Measurements from ENCODE around the gene BCLAF1.

BCLAF1 gene

DNA sequence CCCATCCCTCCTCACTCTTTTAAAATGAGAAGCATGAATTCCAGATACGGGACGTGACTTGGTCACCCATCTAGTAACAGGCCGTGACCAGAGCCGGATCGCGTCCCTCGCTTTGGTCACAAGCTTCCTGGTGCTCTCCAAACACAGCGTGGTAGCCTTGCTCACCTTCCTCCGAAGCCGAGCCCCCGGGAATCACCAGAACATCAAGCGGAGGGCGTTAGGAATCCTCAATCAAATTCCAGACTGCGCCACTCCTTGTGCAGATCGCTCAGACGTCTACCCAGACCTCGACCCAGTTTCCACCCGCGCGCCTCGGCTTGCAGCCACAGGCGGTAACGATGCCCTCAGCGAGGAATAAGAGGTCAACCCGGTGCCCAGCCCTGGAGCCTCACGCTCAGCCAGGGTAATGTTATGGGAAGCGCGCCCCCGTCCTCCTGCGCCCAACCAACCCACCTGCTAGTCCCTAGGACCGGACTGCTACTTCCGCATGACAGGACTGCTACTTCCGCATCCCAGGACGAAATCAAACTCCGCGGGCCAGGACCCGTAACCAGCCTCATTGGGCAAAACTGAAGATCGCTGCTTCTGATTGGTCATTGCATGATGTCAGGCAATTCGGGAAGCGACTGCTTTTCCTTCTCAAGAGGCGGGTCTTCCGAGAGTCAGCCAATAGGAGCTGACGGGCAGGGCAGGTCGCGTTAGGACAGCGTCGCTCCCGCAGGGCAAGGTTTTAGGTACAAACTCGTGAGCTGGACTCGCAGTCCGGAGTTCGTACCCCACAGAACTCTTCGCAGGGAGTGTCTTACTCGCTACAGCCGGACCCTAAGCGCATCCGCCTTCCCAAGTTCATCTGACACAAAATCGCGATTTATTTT lies 39.6 kb downstream of the BCLAF1 start, which contains the start of gene MTFR2:
MTFR2 (minus strand) TSS at position 501 of the 875 bp plus-strand sequence. CDS start 1,212 bp downstream, outside the sequence.
- TF ChIP-seq NFIC (IDR thresholded peaks at IDR 0.05) (no peak), TEAD4 (IDR thresholded peaks at IDR 0.05) (peak; percentile 72), FOXM1 (IDR thresholded peaks at IDR 0.05; ENCODE audit: borderline replicate concordance, low read depth) (peak; percentile 90), TAF1 (IDR thresholded peaks at IDR 0.05; ENCODE audit: low read depth) (peak; percentile 61), RAD21 (IDR thresholded peaks at IDR 0.05; ENCODE audit: low read depth) (no peak), TCF12 (IDR thresholded peaks at IDR 0.05; ENCODE audit: low read depth) (0 out of 2 replicates have a peak, but pooled peaks have one; percentile 53), EGR1 (IDR thresholded peaks at IDR 0.05) (peak; percentile 18; the same call in 1 of the 2 replicates), EP300 (IDR thresholded peaks at IDR 0.05; ENCODE audit: borderline replicate concordance) (no peak), ZBTB7A (IDR thresholded peaks at IDR 0.05; ENCODE audit: low read depth) (0 out of 2 replicates have a peak, but pooled peaks have one; percentile 32), CREB1 (IDR thresholded peaks at IDR 0.05; ENCODE audit: low read depth) (peak; percentile 78)
- TF ChIP-seq, protein P1, sequence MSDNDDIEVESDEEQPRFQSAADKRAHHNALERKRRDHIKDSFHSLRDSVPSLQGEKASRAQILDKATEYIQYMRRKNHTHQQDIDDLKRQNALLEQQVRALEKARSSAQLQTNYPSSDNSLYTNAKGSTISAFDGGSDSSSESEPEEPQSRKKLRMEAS (IDR thresholded peaks at IDR 0.05) = peak; percentile 77; the same call in 1 of the 2 replicates
- TF ChIP-seq, protein P2, sequence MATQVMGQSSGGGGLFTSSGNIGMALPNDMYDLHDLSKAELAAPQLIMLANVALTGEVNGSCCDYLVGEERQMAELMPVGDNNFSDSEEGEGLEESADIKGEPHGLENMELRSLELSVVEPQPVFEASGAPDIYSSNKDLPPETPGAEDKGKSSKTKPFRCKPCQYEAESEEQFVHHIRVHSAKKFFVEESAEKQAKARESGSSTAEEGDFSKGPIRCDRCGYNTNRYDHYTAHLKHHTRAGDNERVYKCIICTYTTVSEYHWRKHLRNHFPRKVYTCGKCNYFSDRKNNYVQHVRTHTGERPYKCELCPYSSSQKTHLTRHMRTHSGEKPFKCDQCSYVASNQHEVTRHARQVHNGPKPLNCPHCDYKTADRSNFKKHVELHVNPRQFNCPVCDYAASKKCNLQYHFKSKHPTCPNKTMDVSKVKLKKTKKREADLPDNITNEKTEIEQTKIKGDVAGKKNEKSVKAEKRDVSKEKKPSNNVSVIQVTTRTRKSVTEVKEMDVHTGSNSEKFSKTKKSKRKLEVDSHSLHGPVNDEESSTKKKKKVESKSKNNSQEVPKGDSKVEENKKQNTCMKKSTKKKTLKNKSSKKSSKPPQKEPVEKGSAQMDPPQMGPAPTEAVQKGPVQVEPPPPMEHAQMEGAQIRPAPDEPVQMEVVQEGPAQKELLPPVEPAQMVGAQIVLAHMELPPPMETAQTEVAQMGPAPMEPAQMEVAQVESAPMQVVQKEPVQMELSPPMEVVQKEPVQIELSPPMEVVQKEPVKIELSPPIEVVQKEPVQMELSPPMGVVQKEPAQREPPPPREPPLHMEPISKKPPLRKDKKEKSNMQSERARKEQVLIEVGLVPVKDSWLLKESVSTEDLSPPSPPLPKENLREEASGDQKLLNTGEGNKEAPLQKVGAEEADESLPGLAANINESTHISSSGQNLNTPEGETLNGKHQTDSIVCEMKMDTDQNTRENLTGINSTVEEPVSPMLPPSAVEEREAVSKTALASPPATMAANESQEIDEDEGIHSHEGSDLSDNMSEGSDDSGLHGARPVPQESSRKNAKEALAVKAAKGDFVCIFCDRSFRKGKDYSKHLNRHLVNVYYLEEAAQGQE (IDR thresholded peaks at IDR 0.05; ENCODE audit: low read depth) = no peak
- TF ChIP-seq, protein P3, sequence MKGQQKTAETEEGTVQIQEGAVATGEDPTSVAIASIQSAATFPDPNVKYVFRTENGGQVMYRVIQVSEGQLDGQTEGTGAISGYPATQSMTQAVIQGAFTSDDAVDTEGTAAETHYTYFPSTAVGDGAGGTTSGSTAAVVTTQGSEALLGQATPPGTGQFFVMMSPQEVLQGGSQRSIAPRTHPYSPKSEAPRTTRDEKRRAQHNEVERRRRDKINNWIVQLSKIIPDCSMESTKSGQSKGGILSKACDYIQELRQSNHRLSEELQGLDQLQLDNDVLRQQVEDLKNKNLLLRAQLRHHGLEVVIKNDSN (IDR thresholded peaks at IDR 0.05) = 0 out of 2 replicates have a peak, but pooled peaks have one; percentile 10

DNA sequence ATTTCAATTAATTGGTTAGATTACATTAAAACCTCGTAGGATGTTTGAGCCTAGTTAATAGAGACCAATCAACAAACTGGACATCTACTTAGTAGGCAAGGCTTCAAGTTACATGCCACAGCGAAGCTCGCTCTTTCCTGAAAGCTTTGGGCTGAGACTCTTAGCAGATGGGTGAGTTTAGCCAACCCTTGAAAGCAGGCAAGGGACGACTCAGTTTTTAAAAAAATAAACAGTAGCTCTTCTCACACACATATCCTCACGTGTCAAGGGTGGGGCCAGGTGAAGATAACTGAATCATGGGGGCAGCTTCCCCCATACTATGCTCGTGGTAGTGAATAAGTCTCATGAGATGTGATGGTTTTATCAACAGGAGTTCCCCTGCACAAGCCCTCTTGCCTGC lies 40.3 kb downstream of the BCLAF1 start:
- TF ChIP-seq YY1 (IDR thresholded peaks at IDR 0.05; ENCODE audit: low read depth) = no peak
- no peak for TF ChIP-seq TCF12 (IDR thresholded peaks at IDR 0.05; ENCODE audit: low read depth)
- TF ChIP-seq NFIC (IDR thresholded peaks at IDR 0.05) = no peak
- TF ChIP-seq RAD21 (IDR thresholded peaks at IDR 0.05; ENCODE audit: low read depth) = no peak
- TF ChIP-seq, protein P2 (IDR thresholded peaks at IDR 0.05; ENCODE audit: low read depth) = no peak
- TF ChIP-seq TAF1 (IDR thresholded peaks at IDR 0.05; ENCODE audit: low read depth) = no peak
- no peak for TF ChIP-seq CREB1 (IDR thresholded peaks at IDR 0.05; ENCODE audit: low read depth)
- no peak for TF ChIP-seq TEAD4 (IDR thresholded peaks at IDR 0.05)
- no peak for TF ChIP-seq EGR1 (IDR thresholded peaks at IDR 0.05)
- TF ChIP-seq, protein P1 (IDR thresholded peaks at IDR 0.05) = no peak
- no peak for TF ChIP-seq ZBTB7A (IDR thresholded peaks at IDR 0.05; ENCODE audit: low read depth)
- no peak for TF ChIP-seq CEBPB (IDR thresholded peaks at IDR 0.05)
- TF ChIP-seq, protein P3 (IDR thresholded peaks at IDR 0.05) = no peak
- TF ChIP-seq EP300 (IDR thresholded peaks at IDR 0.05; ENCODE audit: borderline replicate concordance) = no peak
- TF ChIP-seq FOXM1 (IDR thresholded peaks at IDR 0.05; ENCODE audit: borderline replicate concordance, low read depth) = no peak

GRCh38 chr6:136244061-136244616 lies 45.5 kb downstream of the BCLAF1 start:
- TF ChIP-seq TAF1 (IDR thresholded peaks at IDR 0.05; ENCODE audit: low read depth) (no peak), ZBTB7A (IDR thresholded peaks at IDR 0.05; ENCODE audit: low read depth) (no peak), CREB1 (IDR thresholded peaks at IDR 0.05; ENCODE audit: low read depth) (no peak), TCF12 (IDR thresholded peaks at IDR 0.05; ENCODE audit: low read depth) (no peak), TEAD4 (IDR thresholded peaks at IDR 0.05) (no peak), EP300 (IDR thresholded peaks at IDR 0.05; ENCODE audit: borderline replicate concordance) (no peak), RAD21 (IDR thresholded peaks at IDR 0.05; ENCODE audit: low read depth) (no peak), YY1 (IDR thresholded peaks at IDR 0.05; ENCODE audit: low read depth) (no peak), CEBPB (IDR thresholded peaks at IDR 0.05) (no peak), NFIC (IDR thresholded peaks at IDR 0.05) (no peak), FOXM1 (IDR thresholded peaks at IDR 0.05; ENCODE audit: borderline replicate concordance, low read depth) (no peak), EGR1 (IDR thresholded peaks at IDR 0.05) (no peak)
- TF ChIP-seq, protein P3 (IDR thresholded peaks at IDR 0.05) = no peak
- TF ChIP-seq, protein P1 (IDR thresholded peaks at IDR 0.05) = no peak
- TF ChIP-seq, protein P2 (IDR thresholded peaks at IDR 0.05; ENCODE audit: low read depth) = no peak
